B cell (primary cell): ENCODE data around the gene KLK7. TPM values are rescaled to one million over a fixed set of nuclear protein-coding genes. Genes with fewer than 3 reads are reported as not detected.

Experiments used
- ATAC-seq: fragments of 200-7000 bp; cut with Tn5 transposase; one replicate; pipeline ENCODE4 v1.10.0; 2021; ENCODE audit warnings: low read depth, mild to moderate bottlenecking, moderate number of reproducible peaks, moderate library complexity
- CTCF ChIA-PET: fragments of 350-600 bp; sonication (Branson Sonifier 250); formaldehyde crosslinking; loops from one replicate; lab custom pipeline; 2021; ENCODE audit warnings: antibody characterized with exemption, inconsistent platforms; lab: Charles Lee
- POLR2A ChIA-PET: fragments of 350-600 bp; sonication (Branson Sonifier 250); formaldehyde crosslinking; loops from one replicate; lab custom pipeline; 2021; ENCODE audit warnings: antibody characterized with exemption; lab: Charles Lee
- DNase-seq: peaks from one replicate; pipeline ENCODE4 v3.0.0; 2013
- H2AFZ ChIP-seq: 2 replicates; pipeline ENCODE4 v1.6.1; 2012; ENCODE audit warnings: mild to moderate bottlenecking, low read depth, low read length; ENCODE audit not compliant: insufficient read depth, poor library complexity, severe bottlenecking
- H3K27ac ChIP-seq, 2 donors: 1 replicate in 1 of 2; 2 replicates in 1 of 2; pipeline ENCODE4 v1.5.1; 2012 to 2013; ENCODE audit warnings: low read length in 2 of 2, mild to moderate bottlenecking in 2 of 2, moderate library complexity in 1 of 2
- H3K27me3 ChIP-seq, 4 experiments: fragments of 200-600 bp in 1 of 4; sonication (generic) in 1 of 4; replicated peaks in 1 of 4; 1 replicate in 2 of 4; 2 replicates in 2 of 4; pipeline versions ENCODE4 v1.6.1 to v1.7.0; 2013 to 2016; ENCODE audit warnings: low read length in 3 of 4, mild to moderate bottlenecking in 2 of 4, mixed read lengths in 1 of 4, moderate library complexity in 1 of 4; ENCODE audit not compliant: insufficient read depth in 4 of 4, control insufficient read depth in 3 of 4; ENCODE audit errors: control extremely low read depth in 1 of 4
- H3K36me3 ChIP-seq, 2 experiments: replicated peaks in 1 of 2; 1 replicate in 1 of 2; 2 replicates in 1 of 2; pipeline versions ENCODE4 v1.6.1 to v1.7.1; 2013; ENCODE audit warnings: low read length in 1 of 2; ENCODE audit not compliant: insufficient read depth in 2 of 2, control insufficient read depth in 1 of 2; ENCODE audit errors: control extremely low read depth in 1 of 2, extremely low read depth in 1 of 2
- H3K4me1 ChIP-seq, 2 donors: fragments of 200-600 bp in 1 of 2; sonication (generic) in 1 of 2; 1 replicate in 1 of 2; 2 replicates in 1 of 2; pipeline versions ENCODE4 v1.5.1 to v1.6.1; 2013 to 2017; ENCODE audit warnings: low read length in 2 of 2; ENCODE audit not compliant: control insufficient read depth in 2 of 2, insufficient read depth in 2 of 2
- H3K4me2 ChIP-seq: replicated peaks from 2 replicates; pipeline ENCODE3; 2012; ENCODE audit warnings: mild to moderate bottlenecking, low read depth, low read length; ENCODE audit not compliant: poor library complexity, severe bottlenecking
- H3K4me3 ChIP-seq, 5 experiments: fragments of 200-600 bp in 1 of 5; sonication (generic) in 1 of 5; 1 replicate in 3 of 5; 2 replicates in 2 of 5; pipeline versions ENCODE4 v1.5.1 to v1.7.0; 2011 to 2016; ENCODE audit warnings: low read length in 4 of 5, mild to moderate bottlenecking in 4 of 5, low read depth in 2 of 5, control low read depth in 1 of 5, moderate library complexity in 1 of 5; ENCODE audit not compliant: insufficient read depth in 1 of 5; ENCODE audit errors: control extremely low read depth in 1 of 5, extremely low read depth in 1 of 5
- H3K79me2 ChIP-seq: fragments of 200-600 bp; sonication (generic); one replicate; pipeline ENCODE4 v1.6.0; 2016; ENCODE audit warnings: low read length; ENCODE audit not compliant: control insufficient read depth, insufficient read depth
- H3K9ac ChIP-seq: fragments of 200-600 bp; sonication (generic); 2 replicates; pipeline ENCODE4 v1.6.1; 2017; ENCODE audit warnings: mild to moderate bottlenecking, low read length, moderate library complexity
- H3K9me3 ChIP-seq, 3 donors: one replicate each; pipeline versions ENCODE4 v1.6.1 to v1.7.1; 2013; ENCODE audit warnings: low read length in 2 of 3; ENCODE audit not compliant: control insufficient read depth in 2 of 3, insufficient read depth in 1 of 3; ENCODE audit errors: control extremely low read depth in 1 of 3
- H4K20me1 ChIP-seq: 2 replicates; pipeline ENCODE4 v1.6.0; 2012; ENCODE audit warnings: mild to moderate bottlenecking, low read length; ENCODE audit not compliant: insufficient read depth, control insufficient read depth, poor library complexity, severe bottlenecking
- H3K27ac Mint-ChIP-seq: one replicate; pipeline ENCODE4 v1.8.0; 2021; ENCODE audit warnings: mixed read lengths
- H3K27me3 Mint-ChIP-seq: one replicate; pipeline ENCODE4 v1.8.0; 2021; ENCODE audit warnings: mixed read lengths
- H3K4me1 Mint-ChIP-seq: one replicate; pipeline ENCODE4 v1.8.0; 2021; ENCODE audit warnings: mixed read lengths
- H3K4me3 Mint-ChIP-seq: one replicate; pipeline ENCODE4 v1.8.0; 2021; ENCODE audit warnings: mixed read lengths
- H3K9me3 Mint-ChIP-seq: one replicate; pipeline ENCODE4 v1.8.0; 2022; ENCODE audit warnings: mixed read lengths; ENCODE audit not compliant: insufficient read depth
- EZH2 ChIP-seq: IDR thresholded peaks from 2 replicates; pipeline ENCODE4 v1.6.1; 2012; ENCODE audit warnings: borderline replicate concordance, low read depth, mild to moderate bottlenecking, moderate library complexity, low read length; ENCODE audit not compliant: insufficient read depth, poor library complexity, severe bottlenecking
- WGBS: methylation state at CpG from one replicate; pipeline ENCODE4 v1.1.5; 2013; ENCODE audit warnings: missing lambda C conversion rate; ENCODE audit not compliant: insufficient coverage; 5-methylcytosine and 5-hydroxymethylcytosine counted together
- intact Hi-C: fragments of 100-400 bp; cut with micrococcal nuclease; formaldehyde crosslinking; loops from one replicate; pipeline ENCODE4 v1.10.0; 2022
- polyA plus RNA-seq: library from polyadenylated mRNA; depleted of rRNA; stranded (reverse); fragments of >200 nt; gene quantifications from 2 replicates; pipeline ENCODE4 v1.2.3, GENCODE V29; 2012
- total RNA-seq, 2 donors: library from RNA; stranded (reverse); fragments of 120-200 nt in 1 of 2; gene quantifications; 1 replicate in 1 of 2; 2 replicates in 1 of 2; pipeline versions ENCODE4 v1.2.3 to v1.2.4, GENCODE V29; 2013 to 2022
- TF ChIP-seq, protein P1 (sequence below): fragments of 200-600 bp; IDR thresholded peaks from one replicate; pipeline ENCODE4 v1.8.0; 2022; ENCODE audit warnings: antibody characterized with exemption, mild to moderate bottlenecking

Gene KLK7
- total and polyA plus RNA-seq, 2 donors (not counting 1 experiment from before 2014, with no cell fraction given): not detected

- ATAC-seq (no peak), DNase-seq (no peak)
- WGBS: 83% methylated on average over 1 of the region's 1 CpG
- peaks cover 0 to 33% (median 0%) of the 10 kb centered on the region in 3 donors for H3K9me3 ChIP-seq
- POLR2A ChIA-PET: no interaction called here
- H3K27me3 ChIP-seq: peaks cover 0 to 19% (median under 1%) of the 10 kb centered on the region in 4 experiments
- H3K4me3 ChIP-seq: no peak overlapping the region
- no peak overlapping the region for H3K9ac ChIP-seq
- no peaks in the 10 kb centered on the region for H3K79me2 ChIP-seq
- Mint-ChIP-seq H3K27me3 (peaks cover 20% of the 10 kb centered on the region), H3K9me3 (no peaks in the 10 kb centered on the region), H3K4me3 (no peak overlapping the region), H3K27ac (no peak overlapping the region), H3K4me1 (no peaks in the 10 kb centered on the region)
- H3K27ac ChIP-seq: no peak overlapping the region
- no peak overlapping the region for H2AFZ ChIP-seq
- H3K4me1 ChIP-seq: no peaks in the 10 kb centered on the region
- TF ChIP-seq, protein P1, sequence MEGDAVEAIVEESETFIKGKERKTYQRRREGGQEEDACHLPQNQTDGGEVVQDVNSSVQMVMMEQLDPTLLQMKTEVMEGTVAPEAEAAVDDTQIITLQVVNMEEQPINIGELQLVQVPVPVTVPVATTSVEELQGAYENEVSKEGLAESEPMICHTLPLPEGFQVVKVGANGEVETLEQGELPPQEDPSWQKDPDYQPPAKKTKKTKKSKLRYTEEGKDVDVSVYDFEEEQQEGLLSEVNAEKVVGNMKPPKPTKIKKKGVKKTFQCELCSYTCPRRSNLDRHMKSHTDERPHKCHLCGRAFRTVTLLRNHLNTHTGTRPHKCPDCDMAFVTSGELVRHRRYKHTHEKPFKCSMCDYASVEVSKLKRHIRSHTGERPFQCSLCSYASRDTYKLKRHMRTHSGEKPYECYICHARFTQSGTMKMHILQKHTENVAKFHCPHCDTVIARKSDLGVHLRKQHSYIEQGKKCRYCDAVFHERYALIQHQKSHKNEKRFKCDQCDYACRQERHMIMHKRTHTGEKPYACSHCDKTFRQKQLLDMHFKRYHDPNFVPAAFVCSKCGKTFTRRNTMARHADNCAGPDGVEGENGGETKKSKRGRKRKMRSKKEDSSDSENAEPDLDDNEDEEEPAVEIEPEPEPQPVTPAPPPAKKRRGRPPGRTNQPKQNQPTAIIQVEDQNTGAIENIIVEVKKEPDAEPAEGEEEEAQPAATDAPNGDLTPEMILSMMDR: no peak
- no peak for TF ChIP-seq EZH2
- CTCF ChIA-PET: no interaction called here
- intact Hi-C loops: no loop called here
- H3K4me2 ChIP-seq: no peak overlapping the region
- no peaks in the 10 kb centered on the region for H4K20me1 ChIP-seq
- H3K36me3 ChIP-seq: no peaks in the 10 kb centered on the region
Observed at GRCh38 chr19:51005248-51005647, 21.5 kb upstream of the KLK7 start.

DNA sequence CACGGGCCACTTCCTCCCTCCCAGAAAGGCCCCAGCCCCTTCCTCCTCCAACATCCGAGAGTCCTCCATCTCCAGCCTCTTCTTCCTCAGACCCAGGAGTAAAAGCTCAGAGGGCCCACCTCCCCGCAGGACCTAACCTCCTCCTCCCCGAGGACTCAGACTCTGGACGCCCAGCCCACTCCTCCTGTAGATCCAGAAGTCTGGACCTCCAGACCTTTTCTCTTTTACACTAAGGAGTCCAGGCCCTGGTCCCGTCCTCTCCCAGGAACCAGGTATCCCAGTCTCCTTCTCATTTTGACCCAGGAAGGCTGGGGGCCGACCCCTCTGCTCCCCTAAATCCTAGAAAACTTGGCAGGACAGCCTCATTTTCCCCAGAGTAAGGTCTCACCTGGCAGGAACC lies 19.6 kb upstream of the KLK7 start:
- H3K4me1 Mint-ChIP-seq: no peaks in the 10 kb centered on the region
- H3K9me3 Mint-ChIP-seq: no peaks in the 10 kb centered on the region
- Histone ChIP-seq H3K4me1 (no peaks in the 10 kb centered on the region), H3K27me3 (peaks cover 0 to 22% (median 2%) of the 10 kb centered on the region in 4 experiments), H3K4me3 (no peak overlapping the region), H3K79me2 (no peaks in the 10 kb centered on the region), H3K4me2 (no peak overlapping the region), H3K27ac (no peak overlapping the region), H2AFZ (no peak overlapping the region), H3K9ac (no peak overlapping the region), H3K36me3 (no peaks in the 10 kb centered on the region), H4K20me1 (no peaks in the 10 kb centered on the region), H3K9me3 (peaks cover 0 to 33% (median 0%) of the 10 kb centered on the region in 3 donors)
- TF ChIP-seq, protein P1: no peak
- TF ChIP-seq EZH2: no peak
- POLR2A ChIA-PET: no interaction called here
- no peak for DNase-seq
- intact Hi-C loops: no loop called here
- 72% methylated on average over 7 of the region's 7 CpGs for WGBS
- H3K27ac Mint-ChIP-seq: no peak overlapping the region
- H3K4me3 Mint-ChIP-seq: no peak overlapping the region
- CTCF ChIA-PET: no interaction called here
- peaks cover 32% of the 10 kb centered on the region for H3K27me3 Mint-ChIP-seq
- ATAC-seq: no peak
